Measurements from ENCODE around the gene ADCK2. TPM values are rescaled to one million over a fixed set of nuclear protein-coding genes. Genes with fewer than 3 reads are reported as not detected.

The ADCK2 gene
- total RNA-seq, 2 donors from 2014 or later: 25.4 to 40.6 TPM

GRCh38 chr7:140677496-140677895, 4.8 kb downstream of the ADCK2 start:
- no peak for TF ChIP-seq CTCF (IDR thresholded peaks at IDR 0.05)
- H3K4me1 ChIP-seq: peaks cover 18% of the 10 kb centered on the region
- no peaks in the 10 kb centered on the region for H3K27me3 ChIP-seq
- no peak overlapping the region for H3K4me3 ChIP-seq
- DNase-seq: no peak
- no peaks in the 10 kb centered on the region for H3K36me3 ChIP-seq
- no peak overlapping the region for H3K9ac ChIP-seq (ENCODE audit: low read depth in 2 of 2, low read length in 2 of 2)
- H3K27ac ChIP-seq: no peak overlapping the region
- intact Hi-C loops (cut with DNase I): loop anchor here (10.0 kb wide), 1 partner anchor 307 kb away; no protein-coding TSS in a partner anchor
- no peaks in the 10 kb centered on the region for H3K9me3 ChIP-seq

- intact Hi-C loops (cut with DNase I): loop anchor here (10.0 kb wide), 1 partner anchor 307 kb away; no protein-coding TSS in a partner anchor
- DNase-seq: no peak
- H3K4me1 ChIP-seq: peaks cover 18% of the 10 kb centered on the region
- no peaks in the 10 kb centered on the region for H3K36me3 ChIP-seq
- H3K27me3 ChIP-seq: no peaks in the 10 kb centered on the region
- no peak overlapping the region for H3K27ac ChIP-seq
- no peak overlapping the region for H3K4me3 ChIP-seq
- TF ChIP-seq CTCF (IDR thresholded peaks at IDR 0.05): no peak
- H3K9me3 ChIP-seq: no peaks in the 10 kb centered on the region
- no peak overlapping the region for H3K9ac ChIP-seq (ENCODE audit: low read depth in 2 of 2, low read length in 2 of 2)
These were observed 5.5 kb downstream of the ADCK2 start for GRCh38 chr7:140678081-140678815.

- no peak for DNase-seq
- H3K9me3 ChIP-seq: no peaks in the 10 kb centered on the region
These were observed 6.0 kb downstream of the ADCK2 start for GRCh38 chr7:140678816-140679130.

GRCh38 chr7:140679186-140679585, 6.4 kb downstream of the ADCK2 start:
- no peaks in the 10 kb centered on the region for H3K9me3 ChIP-seq
- TF ChIP-seq CTCF (IDR thresholded peaks at IDR 0.05): no peak
- no peak overlapping the region for H3K27ac ChIP-seq
- intact Hi-C loops (cut with DNase I): loop anchor here (10.0 kb wide), 1 partner anchor 306 kb away; no protein-coding TSS in a partner anchor
- DNase-seq: no peak
- H3K36me3 ChIP-seq: no peaks in the 10 kb centered on the region
- no peak overlapping the region for H3K4me3 ChIP-seq
- no peaks in the 10 kb centered on the region for H3K27me3 ChIP-seq
- H3K4me1 ChIP-seq: peaks cover 14% of the 10 kb centered on the region
- H3K9ac ChIP-seq (ENCODE audit: low read depth in 2 of 2, low read length in 2 of 2): no peak overlapping the region

More at GRCh38 chr7:140678816-140679130, 6.0 kb downstream of the ADCK2 start:
- Histone ChIP-seq H3K27ac (no peak overlapping the region), H3K9ac (ENCODE audit: low read depth in 2 of 2, low read length in 2 of 2) (no peak overlapping the region), H3K4me1 (peaks cover 17% of the 10 kb centered on the region), H3K4me3 (no peak overlapping the region), H3K27me3 (no peaks in the 10 kb centered on the region), H3K36me3 (no peaks in the 10 kb centered on the region)
- intact Hi-C loops (cut with DNase I): loop anchor here (10.0 kb wide), 1 partner anchor 306 kb away; no protein-coding TSS in a partner anchor
- no peak for TF ChIP-seq CTCF (IDR thresholded peaks at IDR 0.05)

- no peak overlapping the region for H3K27ac ChIP-seq
- H3K4me3 ChIP-seq: no peak overlapping the region
- intact Hi-C loops (cut with DNase I): no loop called here
- no peaks in the 10 kb centered on the region for H3K27me3 ChIP-seq
- H3K9ac ChIP-seq (ENCODE audit: low read depth in 2 of 2, low read length in 2 of 2): no peak overlapping the region
- H3K36me3 ChIP-seq: no peaks in the 10 kb centered on the region
- H3K4me1 ChIP-seq: no peaks in the 10 kb centered on the region
- H3K9me3 ChIP-seq: no peaks in the 10 kb centered on the region
- no peak for TF ChIP-seq CTCF (IDR thresholded peaks at IDR 0.05)
- DNase-seq: no peak
These were observed 8.1 kb downstream of the ADCK2 start for GRCh38 chr7:140680886-140681285.

All from colonic mucosa (tissue), 4 donors.